B cell (primary cell): ENCODE measurements around the gene PML. TPM values are rescaled to one million over a fixed set of nuclear protein-coding genes. Genes with fewer than 3 reads are reported as not detected.

Experiments
- ATAC-seq: fragments of 200-7000 bp; cut with Tn5 transposase; one replicate; pipeline ENCODE4 v1.10.0; 2021; ENCODE audit warnings: low read depth, mild to moderate bottlenecking, moderate number of reproducible peaks, moderate library complexity
- CTCF ChIA-PET: fragments of 350-600 bp; sonication (Branson Sonifier 250); formaldehyde crosslinking; loops from one replicate; lab custom pipeline; 2021; ENCODE audit warnings: antibody characterized with exemption, inconsistent platforms; lab: Charles Lee
- POLR2A ChIA-PET: fragments of 350-600 bp; sonication (Branson Sonifier 250); formaldehyde crosslinking; loops from one replicate; lab custom pipeline; 2021; ENCODE audit warnings: antibody characterized with exemption; lab: Charles Lee
- DNase-seq: peaks from one replicate; pipeline ENCODE4 v3.0.0; 2013
- H2AFZ ChIP-seq: 2 replicates; pipeline ENCODE4 v1.6.1; 2012; ENCODE audit warnings: mild to moderate bottlenecking, low read depth, low read length; ENCODE audit not compliant: insufficient read depth, poor library complexity, severe bottlenecking
- H3K27ac ChIP-seq, 2 donors: 1 replicate in 1 of 2; 2 replicates in 1 of 2; pipeline ENCODE4 v1.5.1; 2012 to 2013; ENCODE audit warnings: low read length in 2 of 2, mild to moderate bottlenecking in 2 of 2, moderate library complexity in 1 of 2
- H3K27me3 ChIP-seq, 4 experiments: fragments of 200-600 bp in 1 of 4; sonication (generic) in 1 of 4; replicated peaks in 1 of 4; 1 replicate in 2 of 4; 2 replicates in 2 of 4; pipeline versions ENCODE4 v1.6.1 to v1.7.0; 2013 to 2016; ENCODE audit warnings: low read length in 3 of 4, mild to moderate bottlenecking in 2 of 4, mixed read lengths in 1 of 4, moderate library complexity in 1 of 4; ENCODE audit not compliant: insufficient read depth in 4 of 4, control insufficient read depth in 3 of 4; ENCODE audit errors: control extremely low read depth in 1 of 4
- H3K36me3 ChIP-seq, 2 experiments: replicated peaks in 1 of 2; 1 replicate in 1 of 2; 2 replicates in 1 of 2; pipeline versions ENCODE4 v1.6.1 to v1.7.1; 2013; ENCODE audit warnings: low read length in 1 of 2; ENCODE audit not compliant: insufficient read depth in 2 of 2, control insufficient read depth in 1 of 2; ENCODE audit errors: control extremely low read depth in 1 of 2, extremely low read depth in 1 of 2
- H3K4me1 ChIP-seq, 2 donors: fragments of 200-600 bp in 1 of 2; sonication (generic) in 1 of 2; 1 replicate in 1 of 2; 2 replicates in 1 of 2; pipeline versions ENCODE4 v1.5.1 to v1.6.1; 2013 to 2017; ENCODE audit warnings: low read length in 2 of 2; ENCODE audit not compliant: control insufficient read depth in 2 of 2, insufficient read depth in 2 of 2
- H3K4me2 ChIP-seq: replicated peaks from 2 replicates; pipeline ENCODE3; 2012; ENCODE audit warnings: mild to moderate bottlenecking, low read depth, low read length; ENCODE audit not compliant: poor library complexity, severe bottlenecking
- H3K4me3 ChIP-seq, 5 experiments: fragments of 200-600 bp in 1 of 5; sonication (generic) in 1 of 5; 1 replicate in 3 of 5; 2 replicates in 2 of 5; pipeline versions ENCODE4 v1.5.1 to v1.7.0; 2011 to 2016; ENCODE audit warnings: low read length in 4 of 5, mild to moderate bottlenecking in 4 of 5, low read depth in 2 of 5, control low read depth in 1 of 5, moderate library complexity in 1 of 5; ENCODE audit not compliant: insufficient read depth in 1 of 5; ENCODE audit errors: control extremely low read depth in 1 of 5, extremely low read depth in 1 of 5
- H3K79me2 ChIP-seq: fragments of 200-600 bp; sonication (generic); one replicate; pipeline ENCODE4 v1.6.0; 2016; ENCODE audit warnings: low read length; ENCODE audit not compliant: control insufficient read depth, insufficient read depth
- H3K9ac ChIP-seq: fragments of 200-600 bp; sonication (generic); 2 replicates; pipeline ENCODE4 v1.6.1; 2017; ENCODE audit warnings: mild to moderate bottlenecking, low read length, moderate library complexity
- H3K9me3 ChIP-seq, 3 donors: one replicate each; pipeline versions ENCODE4 v1.6.1 to v1.7.1; 2013; ENCODE audit warnings: low read length in 2 of 3; ENCODE audit not compliant: control insufficient read depth in 2 of 3, insufficient read depth in 1 of 3; ENCODE audit errors: control extremely low read depth in 1 of 3
- H4K20me1 ChIP-seq: 2 replicates; pipeline ENCODE4 v1.6.0; 2012; ENCODE audit warnings: mild to moderate bottlenecking, low read length; ENCODE audit not compliant: insufficient read depth, control insufficient read depth, poor library complexity, severe bottlenecking
- H3K27ac Mint-ChIP-seq: one replicate; pipeline ENCODE4 v1.8.0; 2021; ENCODE audit warnings: mixed read lengths
- H3K27me3 Mint-ChIP-seq: one replicate; pipeline ENCODE4 v1.8.0; 2021; ENCODE audit warnings: mixed read lengths
- H3K4me1 Mint-ChIP-seq: one replicate; pipeline ENCODE4 v1.8.0; 2021; ENCODE audit warnings: mixed read lengths
- H3K4me3 Mint-ChIP-seq: one replicate; pipeline ENCODE4 v1.8.0; 2021; ENCODE audit warnings: mixed read lengths
- H3K9me3 Mint-ChIP-seq: one replicate; pipeline ENCODE4 v1.8.0; 2022; ENCODE audit warnings: mixed read lengths; ENCODE audit not compliant: insufficient read depth
- EZH2 ChIP-seq: IDR thresholded peaks from 2 replicates; pipeline ENCODE4 v1.6.1; 2012; ENCODE audit warnings: borderline replicate concordance, low read depth, mild to moderate bottlenecking, moderate library complexity, low read length; ENCODE audit not compliant: insufficient read depth, poor library complexity, severe bottlenecking
- WGBS: methylation state at CpG from one replicate; pipeline ENCODE4 v1.1.5; 2013; ENCODE audit warnings: missing lambda C conversion rate; ENCODE audit not compliant: insufficient coverage; 5-methylcytosine and 5-hydroxymethylcytosine counted together
- intact Hi-C: fragments of 100-400 bp; cut with micrococcal nuclease; formaldehyde crosslinking; loops from one replicate; pipeline ENCODE4 v1.10.0; 2022
- polyA plus RNA-seq: library from polyadenylated mRNA; depleted of rRNA; stranded (reverse); fragments of >200 nt; gene quantifications from 2 replicates; pipeline ENCODE4 v1.2.3, GENCODE V29; 2012
- total RNA-seq, 2 donors: library from RNA; stranded (reverse); fragments of 120-200 nt in 1 of 2; gene quantifications; 1 replicate in 1 of 2; 2 replicates in 1 of 2; pipeline versions ENCODE4 v1.2.3 to v1.2.4, GENCODE V29; 2013 to 2022
- TF ChIP-seq, protein P1 (sequence below): fragments of 200-600 bp; IDR thresholded peaks from one replicate; pipeline ENCODE4 v1.8.0; 2022; ENCODE audit warnings: antibody characterized with exemption, mild to moderate bottlenecking

PML gene
- total and polyA plus RNA-seq, 2 donors (not counting 1 experiment from before 2014, with no cell fraction given) = 59.2 to 66.3 TPM

DNA sequence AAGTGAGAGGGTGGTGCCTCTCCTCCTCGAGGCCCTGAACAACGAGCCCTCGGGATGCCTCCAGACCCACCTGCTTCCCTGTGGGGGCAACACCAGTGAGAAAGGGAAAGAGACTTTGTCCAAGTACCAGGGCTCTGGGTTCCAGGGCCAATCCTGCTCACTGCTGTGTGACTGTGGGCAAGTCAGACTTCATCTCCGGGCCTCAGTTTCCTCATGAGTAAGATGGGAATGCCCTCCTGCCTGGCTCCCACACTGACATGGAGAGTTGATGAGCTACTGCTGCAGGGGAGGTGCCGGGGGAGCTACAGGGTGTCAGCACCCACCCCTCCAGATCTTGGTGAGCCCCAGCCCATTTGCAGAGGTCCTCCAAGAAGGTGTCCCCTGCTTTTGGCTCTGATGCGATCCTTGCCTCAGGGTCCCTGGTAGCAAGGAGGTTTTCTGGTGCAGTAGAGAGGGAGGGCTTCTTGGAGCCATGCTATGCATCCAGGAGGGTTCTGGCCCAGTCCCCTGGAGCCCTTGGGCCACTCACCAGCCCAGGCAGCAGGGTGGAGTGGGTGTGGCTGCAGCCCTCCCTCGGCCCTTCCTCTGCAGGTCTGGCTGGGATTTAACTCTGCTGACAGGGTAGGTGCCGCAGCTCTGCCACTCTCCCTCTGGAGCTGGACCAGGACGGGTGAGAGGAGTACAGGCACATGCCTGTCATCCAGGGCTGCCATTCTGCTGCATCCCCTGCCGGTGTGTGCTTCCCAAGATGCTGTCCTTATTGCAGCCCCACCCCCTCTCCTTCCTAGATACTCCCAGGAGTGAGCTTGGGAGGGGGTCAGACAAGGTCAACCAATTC is 41.4 kb upstream of the PML start:
- Histone ChIP-seq H3K27me3 (peaks cover 0 to 10% (median 0%) of the 10 kb centered on the region in 4 experiments), H2AFZ (no peak overlapping the region), H4K20me1 (no peaks in the 10 kb centered on the region), H3K4me1 (peaks cover 6 to 10% of the 10 kb centered on the region in 2 donors), H3K27ac (no peak overlapping the region), H3K4me3 (no peak overlapping the region), H3K9ac (no peak overlapping the region), H3K9me3 (no peaks in the 10 kb centered on the region), H3K36me3 (no peaks in the 10 kb centered on the region), H3K79me2 (no peaks in the 10 kb centered on the region), H3K4me2 (no peak overlapping the region)
- WGBS = 95% methylated on average over 9 of the region's 10 CpGs
- Mint-ChIP-seq H3K4me1 (peaks cover 12% of the 10 kb centered on the region), H3K27ac (no peak overlapping the region), H3K4me3 (no peak overlapping the region), H3K9me3 (no peaks in the 10 kb centered on the region), H3K27me3 (peaks cover 12% of the 10 kb centered on the region)
- ChIA-PET CTCF (interaction anchor here (2.7 kb wide), 1 partner anchor 19 kb away, joined by 6 read pairs; no protein-coding TSS in a partner anchor), POLR2A (no interaction called here)
- DNase-seq = no peak
- ATAC-seq = no peak
- TF ChIP-seq EZH2 = no peak
- TF ChIP-seq, protein P1, sequence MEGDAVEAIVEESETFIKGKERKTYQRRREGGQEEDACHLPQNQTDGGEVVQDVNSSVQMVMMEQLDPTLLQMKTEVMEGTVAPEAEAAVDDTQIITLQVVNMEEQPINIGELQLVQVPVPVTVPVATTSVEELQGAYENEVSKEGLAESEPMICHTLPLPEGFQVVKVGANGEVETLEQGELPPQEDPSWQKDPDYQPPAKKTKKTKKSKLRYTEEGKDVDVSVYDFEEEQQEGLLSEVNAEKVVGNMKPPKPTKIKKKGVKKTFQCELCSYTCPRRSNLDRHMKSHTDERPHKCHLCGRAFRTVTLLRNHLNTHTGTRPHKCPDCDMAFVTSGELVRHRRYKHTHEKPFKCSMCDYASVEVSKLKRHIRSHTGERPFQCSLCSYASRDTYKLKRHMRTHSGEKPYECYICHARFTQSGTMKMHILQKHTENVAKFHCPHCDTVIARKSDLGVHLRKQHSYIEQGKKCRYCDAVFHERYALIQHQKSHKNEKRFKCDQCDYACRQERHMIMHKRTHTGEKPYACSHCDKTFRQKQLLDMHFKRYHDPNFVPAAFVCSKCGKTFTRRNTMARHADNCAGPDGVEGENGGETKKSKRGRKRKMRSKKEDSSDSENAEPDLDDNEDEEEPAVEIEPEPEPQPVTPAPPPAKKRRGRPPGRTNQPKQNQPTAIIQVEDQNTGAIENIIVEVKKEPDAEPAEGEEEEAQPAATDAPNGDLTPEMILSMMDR = no peak
- intact Hi-C loops = no loop called here
